Upper lobe of right lung (tissue), 1 donor: Measurements from ENCODE around the gene ZC3H8. TPM values are rescaled to one million over a fixed set of nuclear protein-coding genes. Genes with fewer than 3 reads are reported as not detected.

Experiments used
- ATAC-seq: fragments of 200-7000 bp; cut with Tn5 transposase; one replicate; pipeline ENCODE4 v1.9.1; 2020; ENCODE audit warnings: mild to moderate bottlenecking, moderate library complexity
- DNase-seq: peaks from one replicate; pipeline ENCODE4 v3.0.0-alpha.2; 2020
- H3K27ac ChIP-seq: fragments of 200-600 bp; one replicate; pipeline ENCODE4 v1.8.0; 2022
- H3K27me3 ChIP-seq: fragments of 200-600 bp; one replicate; pipeline ENCODE4 v1.8.0; 2022; ENCODE audit warnings: mild to moderate bottlenecking
- H3K36me3 ChIP-seq: fragments of 200-600 bp; one replicate; pipeline ENCODE4 v1.8.0; 2022
- H3K4me1 ChIP-seq: fragments of 200-600 bp; one replicate; pipeline ENCODE4 v1.8.0; 2022
- H3K4me3 ChIP-seq: fragments of 200-600 bp; one replicate; pipeline ENCODE4 v1.8.0; 2022; ENCODE audit warnings: mild to moderate bottlenecking
- H3K9me3 ChIP-seq: fragments of 200-600 bp; one replicate; pipeline ENCODE4 v1.8.0; 2022
- CTCF ChIP-seq: fragments of 200-600 bp; IDR thresholded peaks from one replicate; pipeline ENCODE4 v1.8.0; 2022; ENCODE audit warnings: antibody characterized with exemption
- intact Hi-C: fragments of 100-400 bp; cut with DNase I; formaldehyde crosslinking; loops from one replicate; pipeline ENCODE4 v1.11.0; 2022
- total RNA-seq: library from RNA; stranded (reverse); fragmentation: NEBNext Ultra II Directional; extraction: Animal tissue kit (Norgen Biotek cat#: 25700); gene quantifications from one replicate; pipeline ENCODE4 v1.2.1, GENCODE V29; 2021
- donor health status: DM: no; HTN: yes; CAD: no; lungs with severe emphysema.

ZC3H8 gene
- total RNA-seq, 1 donor from 2014 or later, result 5.2 TPM

GRCh38 chr2:112189001-112189556 lies 65.8 kb downstream of the ZC3H8 start:
- no peak overlapping the region for H3K27ac ChIP-seq
- no peaks in the 10 kb centered on the region for H3K36me3 ChIP-seq
- H3K4me3 ChIP-seq, result no peak overlapping the region
- no peak for ATAC-seq
- TF ChIP-seq CTCF, result no peak
- DNase-seq, result no peak
- H3K9me3 ChIP-seq, result no peaks in the 10 kb centered on the region
- intact Hi-C loops, result no loop called here
- no peaks in the 10 kb centered on the region for H3K27me3 ChIP-seq
- H3K4me1 ChIP-seq, result no peaks in the 10 kb centered on the region

GRCh38 chr2:112187805-112188596 lies 66.8 kb downstream of the ZC3H8 start:
- intact Hi-C loops, result no loop called here
- Histone ChIP-seq H3K4me3 (no peak overlapping the region), H3K27me3 (no peaks in the 10 kb centered on the region), H3K9me3 (no peaks in the 10 kb centered on the region), H3K27ac (peak overlapping the region; percentile 36), H3K4me1 (no peaks in the 10 kb centered on the region), H3K36me3 (no peaks in the 10 kb centered on the region)
- ATAC-seq (no peak), DNase-seq (no peak)
- no peak for TF ChIP-seq CTCF

- TF ChIP-seq CTCF, result no peak
- H3K27me3 ChIP-seq, result peaks cover 1% of the 10 kb centered on the region
- H3K9me3 ChIP-seq, result no peaks in the 10 kb centered on the region
- peak overlapping the region; percentile 36 for H3K27ac ChIP-seq
- intact Hi-C loops, result no loop called here
- H3K4me1 ChIP-seq, result no peaks in the 10 kb centered on the region
- no peak overlapping the region for H3K4me3 ChIP-seq
- no peaks in the 10 kb centered on the region for H3K36me3 ChIP-seq
- ATAC-seq, result no peak
- no peak for DNase-seq
Measured at GRCh38 chr2:112187046-112187715, 67.7 kb downstream of the ZC3H8 start.

GRCh38 chr2:112185131-112185530 lies 69.7 kb downstream of the ZC3H8 start:
- TF ChIP-seq CTCF, result no peak
- Histone ChIP-seq H3K27ac (no peak overlapping the region), H3K4me3 (no peak overlapping the region), H3K36me3 (no peaks in the 10 kb centered on the region), H3K9me3 (no peaks in the 10 kb centered on the region), H3K27me3 (peaks cover 9% of the 10 kb centered on the region), H3K4me1 (no peaks in the 10 kb centered on the region)
- intact Hi-C loops, result no loop called here
- ATAC-seq, result no peak
- DNase-seq, result no peak

GRCh38 chr2:112184121-112184520 lies 70.7 kb downstream of the ZC3H8 start:
- Histone ChIP-seq H3K4me3 (no peak overlapping the region), H3K4me1 (no peaks in the 10 kb centered on the region), H3K27me3 (peaks cover 9% of the 10 kb centered on the region), H3K27ac (no peak overlapping the region), H3K36me3 (no peaks in the 10 kb centered on the region), H3K9me3 (no peaks in the 10 kb centered on the region)
- ATAC-seq (no peak), DNase-seq (no peak)
- intact Hi-C loops, result no loop called here
- no peak for TF ChIP-seq CTCF
